Trophoblast cell (in vitro differentiated cells and primary cell): ENCODE results near the gene SMYD3.

Source experiments
- DNase-seq, 2 donors: peaks; one replicate each; pipeline ENCODE4 v3.0.0-alpha.2; 2016
- H2AFZ ChIP-seq: 2 replicates; pipeline ENCODE4 v1.6.1; 2013; ENCODE audit warnings: low read length, moderate library complexity, mild to moderate bottlenecking; ENCODE audit not compliant: insufficient read depth, poor library complexity
- H2AK5ac ChIP-seq: 2 replicates; pipeline ENCODE4 v1.6.1; 2013; ENCODE audit warnings: mild to moderate bottlenecking, low read length
- H2BK120ac ChIP-seq: 2 replicates; pipeline ENCODE4 v1.6.1; 2013; ENCODE audit warnings: low read length, mild to moderate bottlenecking, moderate library complexity; ENCODE audit not compliant: insufficient read depth, poor library complexity
- H2BK12ac ChIP-seq: 2 replicates; pipeline ENCODE4 v1.6.1; 2013; ENCODE audit warnings: mild to moderate bottlenecking, low read length, moderate library complexity
- H2BK5ac ChIP-seq: 2 replicates; pipeline ENCODE4 v1.6.1; 2013; ENCODE audit warnings: low read length, low read depth, moderate library complexity, mild to moderate bottlenecking; ENCODE audit not compliant: poor library complexity
- H3K14ac ChIP-seq: 2 replicates; pipeline ENCODE4 v1.6.1; 2013; ENCODE audit warnings: mild to moderate bottlenecking, low read length
- H3K18ac ChIP-seq: 2 replicates; pipeline ENCODE4 v1.6.1; 2013; ENCODE audit warnings: mild to moderate bottlenecking, low read length
- H3K23ac ChIP-seq: 2 replicates; pipeline ENCODE4 v1.6.1; 2013; ENCODE audit warnings: low read length
- H3K27ac ChIP-seq: 2 replicates; pipeline ENCODE4 v1.5.1; 2013; ENCODE audit warnings: low read depth, mild to moderate bottlenecking, inconsistent platforms, low read length, moderate library complexity
- H3K27me3 ChIP-seq: 2 replicates; pipeline ENCODE4 v1.6.1; 2013; ENCODE audit warnings: inconsistent platforms, mild to moderate bottlenecking, low read length, moderate library complexity; ENCODE audit not compliant: insufficient read depth
- H3K36me3 ChIP-seq, 2 experiments: 1 replicate in 1 of 2; 2 replicates in 1 of 2; pipeline ENCODE4 v1.6.1; 2013; ENCODE audit warnings: low read length in 2 of 2, mild to moderate bottlenecking in 2 of 2, moderate library complexity in 1 of 2; ENCODE audit not compliant: insufficient read depth in 2 of 2, control insufficient read depth in 1 of 2
- H3K4ac ChIP-seq: 2 replicates; pipeline ENCODE4 v1.6.1; 2013; ENCODE audit warnings: low read depth, mild to moderate bottlenecking, low read length, moderate library complexity
- H3K4me1 ChIP-seq, 2 experiments: 1 replicate in 1 of 2; 2 replicates in 1 of 2; pipeline ENCODE4 v1.6.1; 2013; ENCODE audit warnings: low read length in 2 of 2, mild to moderate bottlenecking in 2 of 2, moderate library complexity in 1 of 2; ENCODE audit not compliant: insufficient read depth in 2 of 2, control insufficient read depth in 1 of 2
- H3K4me2 ChIP-seq: 2 replicates; pipeline ENCODE4 v1.6.1; 2013; ENCODE audit warnings: inconsistent platforms, mild to moderate bottlenecking, low read length, moderate library complexity
- H3K4me3 ChIP-seq: 2 replicates; pipeline ENCODE4 v1.5.1; 2013; ENCODE audit warnings: mild to moderate bottlenecking, low read depth, low read length, inconsistent platforms
- H3K79me1 ChIP-seq: one replicate; pipeline ENCODE4 v1.6.1; 2013; ENCODE audit warnings: low read length
- H3K79me2 ChIP-seq: 2 replicates; pipeline ENCODE4 v1.6.1; 2013; ENCODE audit warnings: low read length, mild to moderate bottlenecking; ENCODE audit not compliant: control insufficient read depth, insufficient read depth, poor library complexity
- H3K9ac ChIP-seq: 2 replicates; pipeline ENCODE4 v1.6.1; 2013; ENCODE audit warnings: mild to moderate bottlenecking, low read length
- H3K9me3 ChIP-seq: 2 replicates; pipeline ENCODE4 v1.6.1; 2013; ENCODE audit warnings: low read depth, mild to moderate bottlenecking, control low read depth, inconsistent platforms, low read length; ENCODE audit not compliant: insufficient read depth
- H4K12ac ChIP-seq: 2 replicates; pipeline ENCODE4 v1.6.1; 2013; ENCODE audit warnings: low read depth, mild to moderate bottlenecking, low read length, moderate library complexity
- H4K8ac ChIP-seq: 2 replicates; pipeline ENCODE4 v1.6.1; 2013; ENCODE audit warnings: low read depth, mild to moderate bottlenecking, low read length, moderate library complexity
- H4K91ac ChIP-seq: one replicate; pipeline ENCODE4 v1.6.1; 2013; ENCODE audit warnings: low read depth, mild to moderate bottlenecking, low read length, moderate library complexity
- WGBS: extraction: QIAGEN DNeasy Blood & Tissue Kit; methylation state at CpG from one replicate; pipeline ENCODE4 v1.1.7; 2013; ENCODE audit warnings: missing lambda C conversion rate; ENCODE audit not compliant: insufficient read length, insufficient coverage; ENCODE audit errors: extremely low coverage; 5-methylcytosine and 5-hydroxymethylcytosine counted together

The SMYD3 gene

DNA sequence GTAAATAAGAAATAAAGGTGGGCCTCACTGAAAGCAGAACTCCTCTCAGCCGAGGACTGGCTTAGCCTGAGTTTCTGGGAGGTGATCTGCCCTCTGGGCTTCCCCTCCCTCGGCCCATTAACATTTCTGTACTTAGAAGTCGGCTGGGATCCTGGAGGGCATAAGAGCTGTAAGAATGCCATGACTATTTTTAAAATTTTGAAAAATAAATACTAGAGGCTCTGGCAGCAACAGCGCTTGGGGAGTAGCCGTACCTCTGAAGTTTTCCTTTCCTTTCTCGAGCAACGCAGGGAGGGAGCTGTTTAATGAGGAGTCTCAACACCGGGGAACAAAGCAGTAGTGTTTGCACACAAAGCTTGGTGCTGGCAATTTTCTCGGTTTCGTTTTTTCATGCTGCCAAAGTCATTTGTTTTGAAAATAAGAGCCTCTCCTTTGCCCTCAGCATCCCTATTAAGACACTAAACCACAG, 498.7 kb downstream of the SMYD3 start:
- H3K4ac ChIP-seq: no peak overlapping the region
- H4K12ac ChIP-seq: no peak overlapping the region
- H3K9me3 ChIP-seq: no peaks in the 10 kb centered on the region
- peaks cover 9 to 14% of the 10 kb centered on the region in 2 experiments for H3K4me1 ChIP-seq
- H2BK5ac ChIP-seq: peak overlapping the region; percentile 26
- no peaks in the 10 kb centered on the region for H3K36me3 ChIP-seq
- H3K23ac ChIP-seq: no peak overlapping the region
- peak overlapping the region; percentile 35 for H2BK120ac ChIP-seq
- peak overlapping the region; percentile 29 for H3K4me2 ChIP-seq
- no peak overlapping the region for H2AK5ac ChIP-seq
- peaks cover 17% of the 10 kb centered on the region for H3K79me1 ChIP-seq
- H3K18ac ChIP-seq: no peak overlapping the region
- peak overlapping the region; percentile 57 for H4K8ac ChIP-seq
- DNase-seq: peak in 1 of 2 donors; percentile 63
- H3K14ac ChIP-seq: peak overlapping the region; percentile 42
- H4K91ac ChIP-seq: peak overlapping the region; percentile 50
- no peak overlapping the region for H2AFZ ChIP-seq
- no CpG with 5 or more reads among the region's 10 CpGs for WGBS
- peak overlapping the region; percentile 66 for H3K27ac ChIP-seq
- no peak overlapping the region for H3K9ac ChIP-seq
- H3K4me3 ChIP-seq: no peak overlapping the region
- H3K79me2 ChIP-seq: no peaks in the 10 kb centered on the region
- H2BK12ac ChIP-seq: peak overlapping the region; percentile 32
- H3K27me3 ChIP-seq: no peaks in the 10 kb centered on the region

- H2AK5ac ChIP-seq: no peak overlapping the region
- no peak overlapping the region for H3K18ac ChIP-seq
- peak overlapping the region; percentile 43 for H2BK120ac ChIP-seq
- no peak overlapping the region for H3K23ac ChIP-seq
- no peak overlapping the region for H3K4me3 ChIP-seq
- peaks cover 30% of the 10 kb centered on the region for H3K79me1 ChIP-seq
- no peak overlapping the region for H4K8ac ChIP-seq
- no peak overlapping the region for H2BK12ac ChIP-seq
- H3K36me3 ChIP-seq: no peaks in the 10 kb centered on the region
- no peaks in the 10 kb centered on the region for H3K27me3 ChIP-seq
- no peaks in the 10 kb centered on the region for H3K79me2 ChIP-seq
- no peak overlapping the region for H3K4me2 ChIP-seq
- WGBS: no CpG with 5 or more reads among the region's 3 CpGs
- peak overlapping the region; percentile 12 for H3K27ac ChIP-seq
- H3K4ac ChIP-seq: no peak overlapping the region
- H4K12ac ChIP-seq: no peak overlapping the region
- H3K9ac ChIP-seq: no peak overlapping the region
- no peak overlapping the region for H4K91ac ChIP-seq
- H3K4me1 ChIP-seq: peaks cover 12 to 13% of the 10 kb centered on the region in 2 experiments
- no peak overlapping the region for H2AFZ ChIP-seq
- H3K9me3 ChIP-seq: no peaks in the 10 kb centered on the region
- H3K14ac ChIP-seq: no peak overlapping the region
- peak in 1 of 2 donors; percentile 65 for DNase-seq
- H2BK5ac ChIP-seq: peak overlapping the region; percentile 32
Measured at GRCh38 chr1:246005067-246005466, 502.0 kb downstream of the SMYD3 start.

DNA sequence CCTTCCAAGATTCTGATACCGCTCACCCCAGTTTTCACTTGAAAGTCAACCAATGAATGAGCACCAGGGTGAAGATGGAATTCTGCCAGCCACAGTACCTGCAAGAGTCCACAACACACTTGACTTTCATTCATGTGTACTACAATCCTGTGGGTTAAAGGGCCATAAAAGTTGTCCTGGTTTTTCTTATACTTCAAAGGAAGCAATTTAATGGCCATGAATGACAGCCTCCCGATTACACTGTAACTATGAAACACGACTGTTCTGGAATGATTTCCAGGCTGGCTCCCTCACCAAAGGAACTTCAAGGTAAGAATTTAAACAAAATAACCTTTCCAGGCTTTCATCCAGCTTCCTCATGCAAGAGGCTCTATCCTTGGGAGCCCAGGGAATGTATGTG, 502.8 kb downstream of the SMYD3 start:
- WGBS: no CpG with 5 or more reads among the region's 3 CpGs
- Histone ChIP-seq H2BK12ac (peak overlapping the region; percentile 88), H3K79me1 (peaks cover 32% of the 10 kb centered on the region)

GRCh38 chr1:246003442-246003730, 503.7 kb downstream of the SMYD3 start:
- Histone ChIP-seq H4K12ac (no peak overlapping the region), H3K36me3 (no peaks in the 10 kb centered on the region), H4K91ac (no peak overlapping the region), H3K79me1 (peaks cover 33% of the 10 kb centered on the region), H3K23ac (no peak overlapping the region), H4K8ac (no peak overlapping the region), H3K9me3 (no peaks in the 10 kb centered on the region), H3K27ac (no peak overlapping the region), H2BK120ac (no peak overlapping the region), H3K27me3 (no peaks in the 10 kb centered on the region), H2BK12ac (no peak overlapping the region), H3K18ac (no peak overlapping the region), H3K4ac (no peak overlapping the region), H3K79me2 (no peaks in the 10 kb centered on the region), H3K4me2 (no peak overlapping the region), H2AK5ac (no peak overlapping the region), H3K4me1 (peaks cover 10 to 12% of the 10 kb centered on the region in 2 experiments), H3K14ac (no peak overlapping the region), H2AFZ (no peak overlapping the region), H3K9ac (no peak overlapping the region), H3K4me3 (no peak overlapping the region), H2BK5ac (no peak overlapping the region)
- no peak for DNase-seq
- WGBS: no CpG with 5 or more reads among the region's 2 CpGs

More for the DNA sequence above, 502.8 kb downstream of the SMYD3 start:
- Histone ChIP-seq H2AFZ (no peak overlapping the region), H3K9ac (no peak overlapping the region), H3K4me3 (no peak overlapping the region), H4K8ac (peak overlapping the region; percentile 69), H2BK5ac (no peak overlapping the region), H2BK120ac (peak overlapping the region; percentile 15), H3K9me3 (no peaks in the 10 kb centered on the region), H4K91ac (peak overlapping the region; percentile 66), H3K27me3 (no peaks in the 10 kb centered on the region), H3K4me2 (no peak overlapping the region), H3K14ac (no peak overlapping the region), H3K23ac (no peak overlapping the region), H2AK5ac (no peak overlapping the region), H3K79me2 (no peaks in the 10 kb centered on the region), H3K27ac (peak overlapping the region; percentile 12), H3K36me3 (no peaks in the 10 kb centered on the region), H4K12ac (no peak overlapping the region), H3K18ac (no peak overlapping the region), H3K4me1 (peaks cover 12 to 13% of the 10 kb centered on the region in 2 experiments), H3K4ac (no peak overlapping the region)
- DNase-seq: no peak
